GM19193 (cell line): ENCODE results near the gene SPINK2.

Experiments used
- POLR2A ChIP-seq: IDR thresholded peaks from 4 replicates; pipeline ENCODE4 v1.6.1; 2011; ENCODE audit not compliant: insufficient read depth, insufficient read length; ENCODE audit errors: extremely low read depth

Gene SPINK2

GRCh38 chr4:56821381-56822243 lies at the start of gene SPINK2:
TSS of gene SPINK2 (minus strand) at chr4:56821701. CDS start at chr4:56821662, 39 bp downstream.
- no peak for TF ChIP-seq POLR2A

- TF ChIP-seq POLR2A, result no peak
Observed at GRCh38 chr4:56870946-56871345, 49.4 kb upstream of the SPINK2 start.

GRCh38 chr4:56863441-56864139 lies 42.1 kb upstream of the SPINK2 start:
- no peak for TF ChIP-seq POLR2A

GRCh38 chr4:56861360-56861759 lies 39.9 kb upstream of the SPINK2 start:
- no peak for TF ChIP-seq POLR2A

GRCh38 chr4:56860781-56861180 lies 39.3 kb upstream of the SPINK2 start:
- no peak for TF ChIP-seq POLR2A

- TF ChIP-seq POLR2A, result no peak
Observed at GRCh38 chr4:56859841-56860240, 38.3 kb upstream of the SPINK2 start.

GRCh38 chr4:56857601-56858309 lies 36.3 kb upstream of the SPINK2 start:
- no peak for TF ChIP-seq POLR2A

- TF ChIP-seq POLR2A, result no peak
Observed at GRCh38 chr4:56856656-56857055, 35.2 kb upstream of the SPINK2 start.

- TF ChIP-seq POLR2A, result no peak
Observed at GRCh38 chr4:56850910-56851309, 29.4 kb upstream of the SPINK2 start.

- TF ChIP-seq POLR2A, result no peak
Observed at GRCh38 chr4:56844802-56845580, 23.5 kb upstream of the SPINK2 start.

- TF ChIP-seq POLR2A, result no peak
Observed at GRCh38 chr4:56843421-56843899, 22.0 kb upstream of the SPINK2 start.

GRCh38 chr4:56840559-56840958 lies 19.1 kb upstream of the SPINK2 start:
- TF ChIP-seq POLR2A, result no peak

GRCh38 chr4:56828784-56829535 lies 7.5 kb upstream of the SPINK2 start:
- TF ChIP-seq POLR2A, result no peak

- no peak for TF ChIP-seq POLR2A
Observed at GRCh38 chr4:56823933-56824600, 2.6 kb upstream of the SPINK2 start.

- TF ChIP-seq POLR2A, result no peak
Observed at GRCh38 chr4:56818797-56819196, 2.7 kb downstream of the SPINK2 start.
